Panc1 (cell line): ENCODE data around the gene PET100.

Experiments used
- POLR2AphosphoS5 ChIP-seq: IDR thresholded peaks from 2 replicates; pipeline ENCODE4 v1.6.1; 2012; ENCODE audit warnings: mild to moderate bottlenecking, low read depth, low read length, moderate library complexity
- TCF7L2 ChIP-seq: IDR thresholded peaks from 2 replicates; pipeline ENCODE4 v1.6.1; 2011; ENCODE audit warnings: mild to moderate bottlenecking, low read depth, low read length, inconsistent platforms
- TF ChIP-seq, protein P1 (sequence below), 2 experiments: IDR thresholded peaks; 2 replicates each; pipeline ENCODE4 v1.6.1; 2011 to 2012; ENCODE audit warnings: low read depth in 2 of 2, control low read depth in 1 of 2, low read length in 1 of 2, mild to moderate bottlenecking in 1 of 2, moderate library complexity in 1 of 2; ENCODE audit not compliant: insufficient read depth in 1 of 2
- TF ChIP-seq, protein P2 (sequence below): fragments of 450-650 bp; IDR thresholded peaks from 2 replicates; pipeline ENCODE4 v1.5.1; 2017; ENCODE audit warnings: mild to moderate bottlenecking

DNA sequence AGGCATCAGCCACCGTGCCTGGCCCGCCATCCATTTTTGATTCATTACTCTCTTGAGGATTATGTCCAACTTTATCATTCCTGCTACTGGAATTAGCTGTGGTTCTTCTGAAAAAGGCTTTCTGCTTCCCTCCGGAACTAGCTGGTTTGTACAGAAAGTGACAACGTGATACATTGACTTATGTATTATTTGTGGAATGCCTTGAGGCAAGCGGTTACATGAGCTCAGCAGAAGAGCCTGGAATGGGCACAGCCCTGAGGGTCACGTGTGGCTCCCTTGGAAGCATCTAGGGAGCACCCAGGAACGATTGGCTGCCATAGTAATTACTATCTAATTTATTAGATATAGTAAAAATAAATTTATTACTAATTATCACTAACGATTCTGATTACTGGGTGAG, 24.8 kb downstream of the PET100 start:
- TF ChIP-seq, protein P1, sequence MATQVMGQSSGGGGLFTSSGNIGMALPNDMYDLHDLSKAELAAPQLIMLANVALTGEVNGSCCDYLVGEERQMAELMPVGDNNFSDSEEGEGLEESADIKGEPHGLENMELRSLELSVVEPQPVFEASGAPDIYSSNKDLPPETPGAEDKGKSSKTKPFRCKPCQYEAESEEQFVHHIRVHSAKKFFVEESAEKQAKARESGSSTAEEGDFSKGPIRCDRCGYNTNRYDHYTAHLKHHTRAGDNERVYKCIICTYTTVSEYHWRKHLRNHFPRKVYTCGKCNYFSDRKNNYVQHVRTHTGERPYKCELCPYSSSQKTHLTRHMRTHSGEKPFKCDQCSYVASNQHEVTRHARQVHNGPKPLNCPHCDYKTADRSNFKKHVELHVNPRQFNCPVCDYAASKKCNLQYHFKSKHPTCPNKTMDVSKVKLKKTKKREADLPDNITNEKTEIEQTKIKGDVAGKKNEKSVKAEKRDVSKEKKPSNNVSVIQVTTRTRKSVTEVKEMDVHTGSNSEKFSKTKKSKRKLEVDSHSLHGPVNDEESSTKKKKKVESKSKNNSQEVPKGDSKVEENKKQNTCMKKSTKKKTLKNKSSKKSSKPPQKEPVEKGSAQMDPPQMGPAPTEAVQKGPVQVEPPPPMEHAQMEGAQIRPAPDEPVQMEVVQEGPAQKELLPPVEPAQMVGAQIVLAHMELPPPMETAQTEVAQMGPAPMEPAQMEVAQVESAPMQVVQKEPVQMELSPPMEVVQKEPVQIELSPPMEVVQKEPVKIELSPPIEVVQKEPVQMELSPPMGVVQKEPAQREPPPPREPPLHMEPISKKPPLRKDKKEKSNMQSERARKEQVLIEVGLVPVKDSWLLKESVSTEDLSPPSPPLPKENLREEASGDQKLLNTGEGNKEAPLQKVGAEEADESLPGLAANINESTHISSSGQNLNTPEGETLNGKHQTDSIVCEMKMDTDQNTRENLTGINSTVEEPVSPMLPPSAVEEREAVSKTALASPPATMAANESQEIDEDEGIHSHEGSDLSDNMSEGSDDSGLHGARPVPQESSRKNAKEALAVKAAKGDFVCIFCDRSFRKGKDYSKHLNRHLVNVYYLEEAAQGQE (IDR thresholded peaks at IDR 0.05; ENCODE audit: insufficient read depth in 1 of 2, low read depth in 2 of 2, low read length in 1 of 2) = no peak
- TF ChIP-seq POLR2AphosphoS5 (no peak), TCF7L2 (no peak)
- TF ChIP-seq, protein P2, sequence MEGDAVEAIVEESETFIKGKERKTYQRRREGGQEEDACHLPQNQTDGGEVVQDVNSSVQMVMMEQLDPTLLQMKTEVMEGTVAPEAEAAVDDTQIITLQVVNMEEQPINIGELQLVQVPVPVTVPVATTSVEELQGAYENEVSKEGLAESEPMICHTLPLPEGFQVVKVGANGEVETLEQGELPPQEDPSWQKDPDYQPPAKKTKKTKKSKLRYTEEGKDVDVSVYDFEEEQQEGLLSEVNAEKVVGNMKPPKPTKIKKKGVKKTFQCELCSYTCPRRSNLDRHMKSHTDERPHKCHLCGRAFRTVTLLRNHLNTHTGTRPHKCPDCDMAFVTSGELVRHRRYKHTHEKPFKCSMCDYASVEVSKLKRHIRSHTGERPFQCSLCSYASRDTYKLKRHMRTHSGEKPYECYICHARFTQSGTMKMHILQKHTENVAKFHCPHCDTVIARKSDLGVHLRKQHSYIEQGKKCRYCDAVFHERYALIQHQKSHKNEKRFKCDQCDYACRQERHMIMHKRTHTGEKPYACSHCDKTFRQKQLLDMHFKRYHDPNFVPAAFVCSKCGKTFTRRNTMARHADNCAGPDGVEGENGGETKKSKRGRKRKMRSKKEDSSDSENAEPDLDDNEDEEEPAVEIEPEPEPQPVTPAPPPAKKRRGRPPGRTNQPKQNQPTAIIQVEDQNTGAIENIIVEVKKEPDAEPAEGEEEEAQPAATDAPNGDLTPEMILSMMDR = no peak
